Measurements from ENCODE around the gene CD300E.

DNA sequence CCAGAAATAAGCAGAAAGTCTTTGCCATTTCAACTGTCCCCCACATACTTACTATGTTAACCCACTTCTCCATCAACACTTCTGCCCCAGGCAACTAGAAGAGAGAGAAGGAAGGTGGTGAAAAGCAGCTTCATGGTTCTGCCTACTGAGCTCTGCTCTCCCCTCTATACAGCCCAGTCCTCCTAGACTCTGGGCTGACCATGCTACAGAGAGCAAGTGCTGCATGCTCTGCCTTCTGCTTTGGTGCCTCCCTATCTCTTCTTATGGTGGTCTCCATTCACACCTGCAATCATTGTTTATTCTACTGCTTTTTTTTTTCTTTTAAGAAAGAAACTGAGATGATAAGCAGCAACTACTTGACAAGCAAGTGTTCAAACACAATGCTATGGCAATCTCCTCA lies 20.3 kb upstream of the CD300E start:
- no peak for TF ChIP-seq CTCF (IDR thresholded peaks at IDR 0.05)
- no peak for TF ChIP-seq POLR2A (IDR thresholded peaks at IDR 0.05)

Measured in upper lobe of left lung (tissue), 4 donors.